ENCODE measurements around the gene CCDC89. TPM values are rescaled to one million over a fixed set of nuclear protein-coding genes. Genes with fewer than 3 reads are reported as not detected.

CCDC89 gene
- total and polyA plus RNA-seq, 2 donors (not counting 3 experiments of a cell fraction or from before 2014, with no cell fraction given) = not detected

- DNase-seq (ENCODE audit: low read depth, low spot score) (no peak), FAIRE-seq (no peak)
- Histone ChIP-seq H3K27ac (ENCODE audit: insufficient read depth, low read depth, low read length) (no peak overlapping the region), H3K9ac (replicated peaks; ENCODE audit: extremely low read depth, insufficient read depth, low read length) (no peak overlapping the region), H3K4me1 (ENCODE audit: control insufficient read depth, extremely low read depth, insufficient read depth, low read length) (no peaks in the 10 kb centered on the region), H2AFZ (ENCODE audit: low read depth, low read length) (no peak overlapping the region), H3K36me3 (ENCODE audit: control insufficient read depth in 2 of 2, extremely low read depth in 1 of 2, insufficient read depth in 2 of 2, low read length in 2 of 2) (no peaks in the 10 kb centered on the region), H3K9me3 (replicated peaks; ENCODE audit: control insufficient read depth, insufficient read depth, low read length) (no peaks in the 10 kb centered on the region), H3K79me2 (ENCODE audit: control insufficient read depth, insufficient read depth, low read length) (peaks cover 15% of the 10 kb centered on the region), H4K20me1 (replicated peaks; ENCODE audit: control insufficient read depth, extremely low read depth, insufficient read depth, low read length) (no peaks in the 10 kb centered on the region), H3K4me2 (ENCODE audit: insufficient read depth, low read length) (no peak overlapping the region), H3K27me3 (ENCODE audit: control insufficient read depth in 2 of 2, insufficient read depth in 2 of 2, low read length in 2 of 2) (peaks cover 2 to 3% of the 10 kb centered on the region in 2 experiments), H3K4me3 (replicated peaks in 1 of 3; ENCODE audit: insufficient read depth in 1 of 3, low read depth in 1 of 3, low read length in 3 of 3) (no peak overlapping the region), H3K9me1 (replicated peaks; ENCODE audit: control insufficient read depth, extremely low read depth, insufficient read depth, low read length) (no peaks in the 10 kb centered on the region)
- intact Hi-C loops (cut with micrococcal nuclease) = loop anchor here (10.0 kb wide), 1 partner anchor 627 kb away; no protein-coding TSS in a partner anchor
- CTCF ChIA-PET = interaction anchor here (0.6 to 0.9 kb wide), 2 partner anchors 17 to 141 kb away, joined by 3 to 5 read pairs; partner anchors contain the start of gene CCDC89
- POLR2A ChIA-PET = no interaction called here
- TF ChIP-seq MAX (IDR thresholded peaks at IDR 0.05; ENCODE audit: insufficient read depth, insufficient read length) (no peak), JUN (IDR thresholded peaks at IDR 0.05; ENCODE audit: borderline replicate concordance, insufficient read depth, insufficient read length, low read depth) (no peak), FOS (IDR thresholded peaks at IDR 0.05; ENCODE audit: borderline replicate concordance, insufficient read depth, low read length) (no peak), POLR2A (IDR thresholded peaks at IDR 0.05; ENCODE audit: low read depth, low read length) (no peak), GATA2 (IDR thresholded peaks at IDR 0.05; ENCODE audit: insufficient read depth, insufficient read length, low read depth, low read length) (no peak)
- BruUV-seq (replicated peaks) = no TSS peak
- dilution Hi-C loops (cut with MboI; ENCODE audit: extremely low pct_ligation_motif_present, low sequenced_read_pairs) = no loop called here
These were observed 17.8 kb downstream of the CCDC89 start for GRCh38 chr11:85668157-85668556.

- Histone ChIP-seq H3K36me3 (ENCODE audit: control insufficient read depth in 2 of 2, extremely low read depth in 1 of 2, insufficient read depth in 2 of 2, low read length in 2 of 2) (peaks cover 0 to 3% of the 10 kb centered on the region in 2 experiments), H3K4me2 (ENCODE audit: insufficient read depth, low read length) (no peak overlapping the region), H3K4me3 (replicated peaks in 1 of 3; ENCODE audit: insufficient read depth in 1 of 3, low read depth in 1 of 3, low read length in 3 of 3) (no peak overlapping the region), H3K9me3 (replicated peaks; ENCODE audit: control insufficient read depth, insufficient read depth, low read length) (no peaks in the 10 kb centered on the region), H4K20me1 (replicated peaks; ENCODE audit: control insufficient read depth, extremely low read depth, insufficient read depth, low read length) (peaks cover 8% of the 10 kb centered on the region), H3K9ac (replicated peaks; ENCODE audit: extremely low read depth, insufficient read depth, low read length) (no peak overlapping the region), H2AFZ (ENCODE audit: low read depth, low read length) (no peak overlapping the region), H3K4me1 (ENCODE audit: control insufficient read depth, extremely low read depth, insufficient read depth, low read length) (peaks cover 9% of the 10 kb centered on the region), H3K79me2 (ENCODE audit: control insufficient read depth, insufficient read depth, low read length) (peaks cover 30% of the 10 kb centered on the region), H3K27me3 (ENCODE audit: control insufficient read depth in 2 of 2, insufficient read depth in 2 of 2, low read length in 2 of 2) (no peaks in the 10 kb centered on the region), H3K9me1 (replicated peaks; ENCODE audit: control insufficient read depth, extremely low read depth, insufficient read depth, low read length) (no peaks in the 10 kb centered on the region), H3K27ac (ENCODE audit: insufficient read depth, low read depth, low read length) (no peak overlapping the region)
- DNase-seq (ENCODE audit: low read depth, low spot score) (no peak), FAIRE-seq (no peak)
- dilution Hi-C loops (cut with MboI; ENCODE audit: extremely low pct_ligation_motif_present, low sequenced_read_pairs) = no loop called here
- CTCF ChIA-PET = no interaction called here
- intact Hi-C loops (cut with micrococcal nuclease) = loop anchor here (10.0 kb wide), 1 partner anchor 628 kb away; no protein-coding TSS in a partner anchor
- TF ChIP-seq EZH2 (IDR thresholded peaks at IDR 0.05; ENCODE audit: borderline replicate concordance, low read depth, low read length, severe bottlenecking) = no peak
- TF ChIP-seq MYC (IDR thresholded peaks at IDR 0.05; ENCODE audit: low read depth, low read length) = no peak
- no peak for TF ChIP-seq CTCF (IDR thresholded peaks at IDR 0.05; ENCODE audit: extremely low read depth in 1 of 2, insufficient read depth in 1 of 2, low read depth in 1 of 2, low read length in 2 of 2)
- TF ChIP-seq POLR2A (IDR thresholded peaks at IDR 0.05; ENCODE audit: low read depth, low read length) = no peak
- no TSS peak for BruUV-seq (replicated peaks)
- POLR2A ChIA-PET = no interaction called here
These were observed 19.3 kb downstream of the CCDC89 start for GRCh38 chr11:85666687-85667086.

Measured in endothelial cell of umbilical vein (primary cell).